Germinal center (tissue), 1 donor: ENCODE results near the gene METTL16.
"Not testable (repeated sequence)": the region's sequence is repeated elsewhere in the genome, so short reads cannot be mapped to it uniquely, and the experiment has no call there.

Experiments
- DNase-seq: peaks from one replicate; pipeline ENCODE4 v3.0.0; 2012; ENCODE audit warnings: mixed read lengths, low spot score

Gene METTL16

GRCh38 chr17:2503627-2504026 lies 8.1 kb downstream of the METTL16 start:
- no peak for DNase-seq

DNA sequence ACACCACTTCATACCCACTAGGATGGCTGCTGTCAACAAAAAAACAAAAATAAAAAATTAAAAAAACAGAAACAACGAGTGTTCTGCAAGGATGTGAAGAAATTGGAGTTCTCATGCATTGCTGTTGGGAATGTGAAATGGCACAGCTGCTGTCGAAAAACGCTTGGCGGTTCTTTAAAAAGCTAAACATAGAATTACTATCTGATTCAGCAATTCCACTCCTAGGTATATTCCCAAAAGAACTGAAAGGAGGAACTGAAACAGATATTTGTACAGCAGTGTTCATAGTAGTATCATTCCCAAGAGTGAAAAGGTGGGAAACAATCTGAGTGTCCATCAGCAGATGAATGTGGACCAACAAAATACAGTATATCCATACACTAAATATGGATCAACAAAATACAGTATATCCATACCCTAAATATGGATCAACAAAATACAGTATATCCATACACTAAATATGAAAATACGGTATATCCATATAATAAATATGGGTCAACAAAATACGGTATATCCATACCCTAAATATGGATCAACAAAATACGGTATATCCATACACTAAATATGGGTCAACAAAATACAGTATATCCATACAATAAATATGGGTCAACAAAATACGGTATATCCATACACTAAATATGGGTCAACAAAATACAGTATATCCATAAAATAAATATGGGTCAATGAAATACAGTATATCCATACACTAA lies 8.7 kb downstream of the METTL16 start:
- DNase-seq, result no peak

DNA sequence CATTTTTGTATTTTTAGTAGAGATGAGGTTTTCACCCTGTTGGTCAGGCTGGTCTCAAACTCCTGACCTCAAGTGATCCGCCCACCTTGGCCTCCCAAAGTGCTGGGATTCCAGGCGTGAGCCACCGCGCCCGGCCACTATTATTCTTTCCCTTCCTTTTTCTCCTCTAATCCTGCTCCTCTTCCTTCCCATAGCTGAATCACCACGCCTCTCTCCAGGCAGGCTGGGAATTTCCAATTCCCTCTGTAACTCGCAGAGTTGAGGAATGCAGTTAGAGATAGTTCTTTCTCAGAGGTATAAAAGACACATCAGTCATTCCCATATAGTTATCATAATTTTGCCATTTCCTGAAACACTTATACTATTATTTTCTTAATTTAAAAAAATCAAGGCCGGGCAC lies 11.2 kb downstream of the METTL16 start:
- no peak for DNase-seq

DNA sequence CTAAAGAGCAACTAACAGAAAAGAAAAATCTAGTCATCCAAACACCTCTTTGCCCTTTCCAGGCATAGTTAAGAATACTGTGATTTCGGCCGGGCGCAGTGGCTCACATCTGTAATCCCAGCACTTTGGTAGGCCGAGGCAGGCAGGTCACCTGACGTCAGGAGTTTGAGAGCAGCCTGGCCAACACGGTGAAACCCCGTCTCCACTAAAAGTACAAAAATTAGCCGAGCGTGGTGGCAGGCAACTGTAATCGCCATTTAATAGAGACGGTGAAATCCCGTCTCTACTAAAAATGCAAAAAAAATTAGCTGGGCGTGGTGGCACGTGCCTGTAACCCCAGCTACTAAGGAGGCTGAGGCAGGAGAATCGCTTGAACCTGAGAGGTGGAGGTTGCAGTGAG lies 22.4 kb downstream of the METTL16 start:
- not testable (repeated sequence) for DNase-seq

DNA sequence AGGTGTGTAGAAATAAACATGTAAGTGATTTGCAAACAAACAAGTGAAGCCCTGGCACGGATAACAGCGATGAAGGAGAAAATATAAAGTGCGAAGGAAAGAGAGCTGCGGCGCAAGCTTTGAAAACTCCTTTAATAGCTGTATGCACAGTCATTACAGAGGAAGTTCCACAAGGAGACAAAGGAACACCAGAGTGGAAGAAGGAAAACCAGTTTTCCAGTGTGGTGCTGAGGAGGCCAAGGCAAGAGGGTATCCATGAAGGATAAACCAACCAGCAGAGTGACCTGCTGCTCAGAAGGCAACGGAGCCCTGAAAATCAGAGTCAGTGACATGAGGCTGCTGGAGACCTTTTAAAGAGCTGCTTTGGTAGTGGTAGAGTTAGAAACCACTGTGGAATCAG lies 24.4 kb downstream of the METTL16 start:
- DNase-seq, result no peak

DNA sequence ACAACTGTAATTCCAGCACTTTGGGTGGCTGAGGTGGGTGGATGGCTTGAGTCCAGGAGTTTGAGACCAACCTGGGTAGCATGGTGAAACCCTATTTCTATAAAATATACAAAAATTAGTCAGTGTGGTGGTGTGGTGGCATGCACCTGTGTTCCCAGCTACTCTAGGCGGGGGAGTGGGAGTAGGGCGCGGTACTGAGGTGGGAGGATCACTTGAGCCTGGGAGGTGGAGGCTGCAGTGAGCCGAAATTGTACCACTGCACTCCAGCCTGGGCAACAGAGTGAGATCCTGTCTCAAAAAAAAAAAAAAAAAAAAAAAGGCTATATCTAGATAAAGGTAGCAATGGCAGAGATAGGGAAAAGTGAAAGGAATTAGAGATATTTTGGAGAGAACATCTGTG lies 25.0 kb downstream of the METTL16 start:
- not testable (repeated sequence) for DNase-seq

DNA sequence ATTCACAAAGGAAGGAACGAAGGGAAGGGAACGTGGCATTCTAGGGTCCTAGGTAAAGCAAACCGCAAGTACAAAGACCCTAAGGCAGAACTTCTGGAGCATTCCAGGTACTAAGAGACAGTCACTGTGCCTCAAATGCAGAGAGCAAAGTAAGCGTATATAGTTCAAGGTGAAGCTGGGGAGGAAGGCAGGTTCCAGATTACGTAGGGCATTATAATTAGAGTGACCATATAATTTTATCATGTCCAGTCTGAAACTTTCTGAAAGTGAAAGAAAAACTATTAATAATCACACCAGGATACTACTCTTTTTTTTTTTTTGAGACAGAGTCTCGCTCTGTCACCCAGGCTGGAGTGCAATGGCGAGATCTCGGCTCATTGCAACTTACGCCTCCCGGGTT lies 25.7 kb downstream of the METTL16 start:
- no peak for DNase-seq

DNA sequence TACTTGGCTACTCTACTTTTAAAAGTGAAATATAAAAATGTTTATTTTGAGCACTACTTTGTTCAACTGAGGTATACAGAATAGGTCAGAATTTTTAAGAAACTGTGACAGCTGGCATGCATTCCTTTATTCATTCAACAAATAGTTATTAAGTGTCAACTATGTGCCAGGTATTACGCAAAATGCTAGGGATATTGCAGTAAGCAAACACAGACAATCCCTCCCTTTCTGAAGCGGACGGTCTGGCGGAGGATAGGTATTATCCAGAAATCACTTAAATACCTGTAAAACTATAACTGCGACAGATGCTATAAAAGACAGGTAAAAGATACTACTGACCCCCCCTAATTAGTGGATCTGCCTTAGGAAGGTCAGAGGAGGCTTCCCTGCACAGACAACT lies 26.1 kb downstream of the METTL16 start:
- DNase-seq, result no peak

GRCh38 chr17:2484876-2485275 lies 26.8 kb downstream of the METTL16 start:
- no peak for DNase-seq

GRCh38 chr17:2483084-2483483 lies 28.6 kb downstream of the METTL16 start:
- DNase-seq, result no peak

DNA sequence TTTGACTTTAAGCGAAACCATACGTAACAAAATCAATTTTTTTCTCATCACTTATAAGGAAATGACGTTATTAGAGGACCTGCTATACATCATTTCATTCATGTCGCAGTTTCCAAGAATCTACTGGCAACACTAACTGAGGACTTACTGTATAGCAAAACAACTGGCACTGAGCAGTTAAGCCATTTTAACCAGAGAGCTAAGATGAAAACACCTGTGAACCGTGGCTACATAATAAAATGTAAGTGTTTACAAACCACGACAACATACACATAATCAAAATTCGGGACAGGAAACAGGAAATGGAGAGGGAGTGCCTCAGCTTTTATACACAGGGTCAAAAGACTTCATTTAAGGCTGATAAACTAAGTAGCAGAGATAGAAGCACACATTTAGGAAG lies 29.5 kb downstream of the METTL16 start:
- DNase-seq, result no peak

DNA sequence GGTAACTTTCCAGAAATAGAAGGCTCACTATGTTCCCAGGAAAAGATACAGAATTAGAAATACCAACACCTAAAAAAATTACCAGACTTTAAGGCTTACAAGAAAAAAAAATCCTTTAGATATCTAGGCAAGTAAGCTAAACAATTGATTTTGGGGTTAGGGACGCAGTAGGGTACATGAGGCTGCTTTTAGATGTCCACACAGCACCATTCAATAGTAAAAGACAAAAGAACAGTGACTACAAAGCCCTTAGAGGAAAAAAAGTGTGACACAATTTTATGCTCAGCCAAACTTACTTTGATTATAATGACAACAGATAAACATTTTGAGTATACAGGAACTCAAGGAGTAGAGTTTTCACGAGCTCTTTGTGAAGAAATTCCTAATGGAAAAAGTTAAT lies 29.9 kb downstream of the METTL16 start:
- no peak for DNase-seq

- no peak for DNase-seq
These were observed 33.2 kb downstream of the METTL16 start for GRCh38 chr17:2478458-2478857.

DNA sequence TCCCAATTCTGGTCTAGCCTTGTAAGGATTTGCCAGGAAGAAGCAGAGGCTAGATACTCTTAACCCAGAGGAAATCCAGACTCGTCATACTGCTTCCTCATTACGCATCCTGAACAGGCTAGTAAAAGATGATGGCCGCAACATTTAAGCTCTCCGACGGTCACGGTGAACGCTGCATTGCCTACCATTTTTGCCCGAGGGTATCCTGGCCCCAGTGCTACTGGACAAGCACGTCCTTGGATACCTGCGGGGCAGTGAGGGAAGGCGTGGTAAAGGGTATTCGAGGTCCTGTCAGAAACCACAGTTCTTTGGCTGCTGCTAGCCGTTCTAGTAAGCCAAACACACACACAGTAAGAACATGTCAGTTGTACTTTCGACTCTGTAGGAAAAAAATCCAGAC lies 36.6 kb downstream of the METTL16 start:
- no peak for DNase-seq

GRCh38 chr17:2474371-2474770 lies 37.3 kb downstream of the METTL16 start:
- no peak for DNase-seq

DNA sequence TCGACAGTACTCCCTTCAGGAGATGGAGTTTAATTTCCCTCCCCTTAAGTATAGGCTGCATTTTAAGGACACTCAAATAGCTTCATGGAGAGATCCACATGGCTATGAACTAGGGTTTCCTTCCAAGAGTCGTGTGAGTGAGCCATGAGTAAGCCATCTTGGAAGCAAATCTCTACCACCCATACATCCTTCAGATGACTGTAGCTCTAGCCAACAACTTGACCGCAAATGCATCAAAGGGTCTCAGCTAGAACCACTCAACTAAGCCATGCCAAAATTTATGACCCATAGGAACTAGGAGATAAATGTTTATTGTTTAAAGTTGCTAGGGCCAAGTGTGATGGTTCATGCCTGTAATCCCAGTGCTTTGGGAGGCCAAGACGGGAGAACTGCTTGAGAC lies 43.4 kb downstream of the METTL16 start:
- DNase-seq, result no peak

GRCh38 chr17:2466931-2467330 lies 44.8 kb downstream of the METTL16 start:
- DNase-seq, result no peak

GRCh38 chr17:2462481-2462880 lies 49.2 kb downstream of the METTL16 start:
- no peak for DNase-seq

DNA sequence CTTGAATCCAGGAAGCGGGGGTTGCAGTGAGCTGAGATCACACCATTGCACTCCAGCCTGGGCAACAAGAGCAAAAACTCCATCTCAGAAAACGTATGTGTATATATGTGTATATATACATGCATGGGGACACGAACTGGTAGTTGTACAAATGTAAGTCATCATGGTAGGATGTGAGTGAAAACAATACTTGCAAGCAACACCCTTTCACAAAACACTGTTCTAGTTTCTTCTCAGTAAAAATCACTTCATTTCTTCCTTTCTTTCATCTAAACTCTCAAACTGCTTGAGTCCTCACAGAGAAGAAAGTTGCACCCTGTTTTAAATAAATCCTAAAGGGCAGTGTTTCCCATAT lies 51.8 kb downstream of the METTL16 start:
- DNase-seq, result no peak

GRCh38 chr17:2457913-2458312 lies 53.8 kb downstream of the METTL16 start:
- DNase-seq, result no peak

DNA sequence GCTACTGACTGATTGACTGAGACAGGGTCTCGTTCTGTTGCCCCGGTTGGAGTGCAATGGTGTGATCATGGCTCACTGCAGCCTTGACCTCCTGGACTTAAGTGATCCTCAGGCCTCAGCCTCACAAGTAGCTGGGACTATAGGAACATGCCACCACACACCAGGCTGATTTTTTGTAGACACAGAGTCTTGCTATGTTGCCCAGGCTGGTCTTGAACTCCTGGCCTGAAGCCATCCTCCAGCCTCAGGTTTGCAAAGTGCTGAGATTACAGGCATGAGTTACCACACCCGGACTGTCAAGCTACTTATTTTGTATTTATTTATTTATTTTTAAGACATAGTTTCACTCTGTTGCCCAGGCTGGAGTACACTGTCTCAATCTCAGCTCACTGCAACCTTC lies 55.2 kb downstream of the METTL16 start:
- no peak for DNase-seq

GRCh38 chr17:2455956-2456355 lies 55.7 kb downstream of the METTL16 start:
- no peak for DNase-seq

- no peak for DNase-seq
These were observed 57.8 kb downstream of the METTL16 start for GRCh38 chr17:2453866-2454265.

GRCh38 chr17:2453325-2453724 lies 58.4 kb downstream of the METTL16 start:
- no peak for DNase-seq
